NCI-H2081 (cell line): ENCODE data around the gene FAM204A.

Source experiments
- DNase-seq, 2 experiments: peaks; one replicate each; lab custom pipeline; 2025; lab: John Stamatoyannopoulos, UW

The FAM204A gene

GRCh38 chr10:118282670-118283069, 59.5 kb downstream of the FAM204A start:
- no peak for DNase-seq

- no peak for DNase-seq
These were observed 63.5 kb downstream of the FAM204A start for GRCh38 chr10:118278649-118279048.

- DNase-seq: no peak
These were observed 64.3 kb downstream of the FAM204A start for GRCh38 chr10:118277871-118278270.

GRCh38 chr10:118276727-118277126, 65.4 kb downstream of the FAM204A start:
- no peak for DNase-seq

- no peak for DNase-seq
These were observed 65.9 kb downstream of the FAM204A start for GRCh38 chr10:118276204-118276603.

GRCh38 chr10:118273662-118274061, 68.5 kb downstream of the FAM204A start:
- no peak for DNase-seq

GRCh38 chr10:118272767-118273166, 69.4 kb downstream of the FAM204A start:
- no peak for DNase-seq

GRCh38 chr10:118272149-118272721, 69.9 kb downstream of the FAM204A start:
- DNase-seq: no peak

- peak; percentile 7 to 19 for DNase-seq
These were observed 70.5 kb downstream of the FAM204A start for GRCh38 chr10:118271671-118272070.

GRCh38 chr10:118266098-118266748, 75.9 kb downstream of the FAM204A start:
- peak; percentile 32 to 75 for DNase-seq

GRCh38 chr10:118264838-118265470, 77.2 kb downstream of the FAM204A start:
- no peak for DNase-seq

GRCh38 chr10:118264252-118264651, 77.9 kb downstream of the FAM204A start:
- DNase-seq: no peak

- no peak for DNase-seq
These were observed 79.6 kb downstream of the FAM204A start for GRCh38 chr10:118262538-118262937.

- DNase-seq: no peak
These were observed 82.7 kb downstream of the FAM204A start for GRCh38 chr10:118259288-118259906.

- no peak for DNase-seq
These were observed 83.8 kb downstream of the FAM204A start for GRCh38 chr10:118258285-118258684.

GRCh38 chr10:118256825-118257570, 85.1 kb downstream of the FAM204A start:
- no peak for DNase-seq

GRCh38 chr10:118256209-118256608, 85.9 kb downstream of the FAM204A start:
- no peak for DNase-seq

- no peak for DNase-seq
These were observed 86.8 kb downstream of the FAM204A start for GRCh38 chr10:118255355-118255754.

- DNase-seq: no peak
These were observed 87.5 kb downstream of the FAM204A start for GRCh38 chr10:118254654-118255053.

- no peak for DNase-seq
These were observed 88.7 kb downstream of the FAM204A start for GRCh38 chr10:118253397-118253796.

- DNase-seq: no peak
These were observed 90.3 kb downstream of the FAM204A start for GRCh38 chr10:118251791-118252190.

GRCh38 chr10:118249714-118250113, 92.4 kb downstream of the FAM204A start:
- DNase-seq: no peak
